Iris pigment epithelial cell (primary cell): ENCODE data around the gene GPR157.
A peak's percentile ranks its signal among the peaks of the same experiment; 100 is the strongest.
"Not testable (repeated sequence)": the region's sequence is repeated elsewhere in the genome, so short reads cannot be mapped to it uniquely, and the experiment has no call there.

ENCODE experiments used
- DNase-seq: peaks from one replicate; pipeline ENCODE4 v3.0.0-alpha.2; 2011; ENCODE audit warnings: low read depth

Gene GPR157, protein sequence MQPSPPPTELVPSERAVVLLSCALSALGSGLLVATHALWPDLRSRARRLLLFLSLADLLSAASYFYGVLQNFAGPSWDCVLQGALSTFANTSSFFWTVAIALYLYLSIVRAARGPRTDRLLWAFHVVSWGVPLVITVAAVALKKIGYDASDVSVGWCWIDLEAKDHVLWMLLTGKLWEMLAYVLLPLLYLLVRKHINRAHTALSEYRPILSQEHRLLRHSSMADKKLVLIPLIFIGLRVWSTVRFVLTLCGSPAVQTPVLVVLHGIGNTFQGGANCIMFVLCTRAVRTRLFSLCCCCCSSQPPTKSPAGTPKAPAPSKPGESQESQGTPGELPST

DNA sequence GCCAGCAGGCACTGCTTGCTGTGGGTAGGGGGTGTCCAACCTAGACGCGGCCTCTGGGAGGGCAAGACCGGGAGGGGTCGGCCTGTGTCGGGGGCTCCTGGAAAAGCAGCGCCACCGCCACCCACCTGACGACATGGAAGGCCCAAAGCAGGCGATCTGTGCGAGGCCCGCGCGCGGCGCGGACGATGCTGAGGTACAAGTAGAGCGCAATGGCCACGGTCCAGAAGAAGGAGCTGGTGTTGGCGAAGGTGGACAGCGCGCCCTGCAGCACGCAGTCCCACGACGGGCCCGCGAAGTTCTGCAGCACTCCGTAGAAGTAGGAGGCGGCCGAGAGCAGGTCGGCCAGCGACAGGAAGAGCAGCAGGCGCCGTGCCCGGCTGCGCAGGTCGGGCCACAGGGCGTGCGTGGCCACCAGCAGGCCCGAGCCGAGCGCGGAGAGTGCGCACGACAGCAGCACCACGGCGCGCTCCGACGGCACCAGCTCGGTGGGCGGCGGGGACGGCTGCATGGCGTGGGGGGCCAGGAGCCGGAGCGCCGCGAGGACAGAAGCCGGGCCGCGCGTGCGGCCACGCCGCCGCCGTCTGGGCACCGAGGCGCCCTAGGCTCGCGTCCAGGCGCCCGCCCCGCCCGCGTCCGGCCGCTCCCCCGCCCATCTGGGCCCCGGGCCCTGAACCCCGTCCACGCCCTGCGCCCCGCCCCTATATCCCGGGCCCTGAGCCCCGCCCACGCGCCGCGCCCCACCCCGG, at the start of gene GPR157:
TSS of gene GPR157 (minus strand) at position 583 of the 746 bp plus-strand sequence. CDS start at position 508, 75 bp downstream.
- peak; percentile 72 for DNase-seq

DNA sequence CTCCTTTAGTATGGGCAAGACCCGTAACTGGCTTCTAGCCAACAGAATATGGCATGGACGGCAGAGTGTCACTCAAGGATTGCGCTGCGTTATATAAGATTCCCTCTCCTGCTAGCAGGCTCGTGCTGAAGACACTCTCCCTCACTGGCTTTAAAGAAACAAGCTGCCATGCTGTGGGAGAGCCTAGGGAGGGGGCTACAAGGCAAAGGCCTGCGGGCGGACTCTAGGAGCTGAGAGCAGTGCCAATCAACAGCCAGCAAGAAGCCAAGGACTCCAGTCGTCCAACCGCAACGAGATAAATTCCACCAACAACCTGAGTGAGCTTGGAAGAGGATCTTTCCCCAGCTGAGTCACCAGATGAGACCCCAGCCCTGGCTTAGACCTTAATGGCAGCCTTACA, 45.9 kb upstream of the GPR157 start:
- DNase-seq = no peak

DNA sequence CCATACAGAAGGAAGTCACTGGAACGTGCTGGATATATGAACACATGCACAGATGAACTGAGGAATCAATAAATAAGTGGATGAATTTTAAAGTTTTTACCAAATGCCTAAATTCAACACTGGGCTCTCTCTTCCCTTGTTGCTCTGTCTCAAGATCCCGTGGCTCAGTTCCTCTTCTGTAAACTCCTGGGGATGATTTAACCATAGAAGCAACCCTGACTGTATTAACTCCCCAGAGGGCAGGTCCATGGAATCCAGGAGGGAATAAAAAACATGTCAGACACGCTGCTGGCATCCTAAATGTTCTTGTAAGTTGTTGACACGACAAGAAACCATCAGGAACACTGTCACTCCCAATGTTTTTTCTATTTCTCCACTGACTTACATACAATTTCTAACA, 45.3 kb upstream of the GPR157 start:
- DNase-seq = no peak

DNA sequence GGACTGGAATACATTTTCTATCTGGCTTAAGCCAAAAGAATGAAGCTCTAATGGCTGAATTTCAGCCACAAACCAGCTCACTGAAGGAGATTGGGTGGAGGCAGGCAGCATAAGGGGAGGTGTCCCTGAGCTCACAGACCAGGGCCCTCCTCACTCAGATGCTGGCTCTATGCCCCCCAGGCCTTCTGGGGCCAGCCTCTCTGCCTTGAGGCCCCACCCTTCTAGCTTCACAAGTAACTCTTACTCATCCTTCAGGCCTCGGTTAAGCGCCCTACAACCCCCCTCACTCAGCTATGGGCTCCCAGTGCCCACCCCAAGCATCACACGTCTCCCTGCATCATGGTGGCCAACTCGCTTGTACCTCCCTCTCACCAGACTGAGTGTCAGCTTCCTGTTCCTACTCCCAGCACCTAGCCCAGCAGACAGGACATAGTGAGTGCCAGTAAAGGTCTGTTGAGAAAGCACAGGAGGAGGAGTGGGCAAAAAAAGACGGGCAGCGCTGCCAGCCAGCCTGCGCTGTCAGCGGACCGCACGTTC, 40.8 kb upstream of the GPR157 start:
- peak; percentile 45 for DNase-seq

DNA sequence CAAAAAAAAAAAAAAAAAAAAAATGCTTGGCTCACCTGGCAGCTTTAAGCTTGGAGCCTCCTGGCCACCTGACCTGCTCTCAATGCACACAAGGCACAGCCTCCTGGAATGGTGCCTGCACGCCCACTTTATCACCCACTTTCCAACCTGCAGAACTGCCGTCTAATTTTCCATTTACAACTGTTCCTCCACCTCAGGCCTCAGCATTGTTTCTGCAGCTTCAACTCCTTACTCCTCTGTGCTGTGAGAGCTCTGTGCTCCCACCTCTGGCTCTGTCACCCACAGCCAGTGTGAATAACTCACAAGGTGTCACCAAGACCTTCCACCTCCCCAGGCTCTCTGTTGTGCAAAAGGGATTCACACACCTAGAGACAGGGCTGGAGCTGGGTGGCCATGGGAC, 38.7 kb upstream of the GPR157 start:
- no peak for DNase-seq

DNA sequence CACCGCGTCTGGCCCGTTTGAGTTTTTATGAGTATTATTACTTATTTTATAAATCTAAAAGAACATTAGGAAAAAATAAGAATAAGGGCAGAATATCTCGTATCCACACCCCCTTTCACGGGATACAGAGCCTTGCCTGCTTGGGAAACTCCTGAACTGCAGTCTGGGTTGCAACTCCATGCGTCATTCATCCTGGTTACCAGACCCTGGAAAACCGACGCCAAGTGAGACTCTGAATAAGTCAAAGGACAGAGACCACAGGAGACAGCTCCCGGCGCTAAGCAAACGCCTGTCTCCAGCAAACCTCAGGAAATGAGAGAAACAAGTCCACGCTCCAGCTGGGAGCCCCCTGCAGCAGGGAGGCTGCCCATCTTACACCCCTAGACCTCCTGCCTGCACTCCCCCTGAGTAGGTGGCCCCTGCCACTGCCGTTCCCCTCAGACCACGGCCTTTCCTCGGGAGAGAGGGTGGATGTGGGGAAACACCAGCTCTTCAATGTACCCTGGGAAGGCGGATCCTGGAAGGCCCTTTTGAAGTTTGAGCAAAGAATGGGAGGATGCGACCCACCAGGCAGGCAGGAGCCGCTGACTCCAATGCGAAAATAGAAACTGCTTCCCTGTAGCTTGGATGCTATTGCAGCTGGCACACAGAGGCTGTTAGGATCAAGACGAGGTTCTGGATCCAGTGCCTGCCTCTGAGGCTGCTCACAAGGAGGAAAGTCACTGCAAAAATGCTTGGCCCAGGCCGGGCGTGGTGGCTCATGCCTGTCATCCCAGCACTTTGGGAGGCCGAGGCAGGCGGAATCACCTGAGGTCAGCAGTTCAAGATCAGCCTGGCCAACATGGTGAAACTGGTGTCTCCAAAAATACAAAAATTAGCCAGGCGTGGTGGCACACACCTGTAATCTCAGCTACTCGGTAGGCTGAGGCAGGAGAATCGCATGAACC, 37.7 kb upstream of the GPR157 start:
- peak; percentile 63 for DNase-seq

DNA sequence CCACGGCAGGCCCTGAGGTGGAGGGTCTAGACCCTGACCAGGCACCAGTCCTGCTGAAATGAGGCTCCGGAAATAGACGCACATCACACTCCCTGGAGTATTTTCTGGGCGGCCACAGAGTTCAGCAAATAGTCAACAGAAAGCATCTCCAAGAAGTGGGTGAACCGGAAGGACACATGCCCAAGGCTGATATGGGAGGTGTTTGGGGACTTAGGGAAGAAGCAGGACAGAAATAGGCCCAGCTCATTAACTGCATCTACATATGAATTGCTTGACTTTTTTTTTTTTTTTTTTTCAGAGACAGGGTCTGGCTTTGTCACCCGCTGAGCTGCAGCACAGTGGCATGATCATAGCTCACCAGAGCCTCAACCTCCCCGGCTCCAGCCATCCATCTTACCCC, 36.5 kb upstream of the GPR157 start:
- no peak for DNase-seq

DNA sequence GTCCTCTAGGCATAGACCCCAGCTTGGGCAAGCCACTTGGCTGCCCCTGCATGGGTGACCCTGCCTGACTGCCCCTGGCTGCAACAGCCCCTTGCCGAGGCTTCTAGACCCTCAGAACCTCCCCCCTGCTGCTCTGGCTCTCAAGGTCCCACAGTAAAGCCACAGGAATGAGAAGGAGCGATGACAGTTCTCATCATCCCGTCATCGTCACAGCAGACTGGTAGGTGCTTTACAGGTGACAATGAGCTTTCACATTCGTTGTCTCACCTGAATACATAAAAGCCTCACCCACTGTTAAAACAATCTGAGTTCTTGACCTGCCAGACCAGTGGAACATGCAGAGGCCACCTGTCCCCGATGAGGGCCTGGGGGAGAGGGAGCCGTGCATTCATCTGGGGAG, 36.0 kb upstream of the GPR157 start:
- DNase-seq = no peak

DNA sequence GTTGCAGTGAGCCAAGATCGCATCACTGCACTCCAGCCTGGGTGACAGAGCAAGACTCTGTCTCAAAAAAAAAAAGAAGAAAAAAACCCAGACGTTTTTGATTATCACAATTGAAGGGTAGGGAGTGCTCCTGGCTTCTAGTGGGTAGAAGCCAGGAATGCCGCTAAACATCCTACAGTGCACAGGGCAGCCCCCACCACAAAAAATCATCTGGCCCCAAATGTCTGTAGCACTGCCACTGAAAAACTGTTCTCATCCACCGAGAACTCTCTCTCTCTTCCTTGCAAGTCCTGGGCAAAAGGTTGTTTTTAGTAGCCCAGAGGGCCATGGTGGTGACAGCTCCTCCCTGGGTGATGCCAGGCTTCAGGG, 35.6 kb upstream of the GPR157 start:
- DNase-seq = no peak

DNA sequence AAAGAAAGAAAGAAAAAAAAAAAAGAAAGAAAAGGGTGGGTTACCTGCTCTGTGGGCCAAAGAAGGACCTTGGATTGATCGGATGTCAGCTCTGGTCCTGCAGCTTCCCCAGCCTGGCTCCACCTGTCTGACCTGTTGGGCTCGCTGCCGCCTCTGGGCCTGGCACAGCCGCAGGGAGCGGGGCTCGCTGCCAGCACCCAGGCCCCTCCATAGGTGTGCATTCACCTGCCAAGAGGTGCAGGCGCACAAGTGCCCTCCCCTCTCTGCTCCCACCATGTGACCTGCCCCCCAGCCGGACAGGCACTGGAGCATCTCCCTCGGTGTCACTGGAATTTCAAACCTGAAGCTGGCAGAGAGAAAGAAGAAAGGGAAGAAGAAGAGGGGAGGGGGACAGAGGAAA, 33.1 kb upstream of the GPR157 start:
- no peak for DNase-seq

DNA sequence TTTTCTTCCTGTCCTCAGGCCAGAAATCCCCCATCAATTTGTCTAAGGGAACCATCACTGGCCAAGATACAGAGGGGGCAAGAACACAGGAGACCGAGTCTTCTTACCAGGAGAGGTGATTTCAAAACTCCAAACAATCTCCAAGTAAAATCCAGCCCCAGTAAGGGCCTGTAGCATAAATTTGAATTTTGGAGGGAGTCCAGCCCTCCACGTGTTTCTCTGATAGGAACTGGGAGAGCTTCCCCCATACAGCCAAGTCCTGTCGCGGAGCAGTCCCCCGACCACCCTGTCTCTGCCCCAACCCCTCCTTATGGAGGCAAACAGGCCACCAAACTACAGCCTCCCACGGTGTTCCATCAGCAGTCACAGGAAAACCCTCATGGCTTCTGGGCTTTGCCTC, 32.4 kb upstream of the GPR157 start:
- no peak for DNase-seq

DNA sequence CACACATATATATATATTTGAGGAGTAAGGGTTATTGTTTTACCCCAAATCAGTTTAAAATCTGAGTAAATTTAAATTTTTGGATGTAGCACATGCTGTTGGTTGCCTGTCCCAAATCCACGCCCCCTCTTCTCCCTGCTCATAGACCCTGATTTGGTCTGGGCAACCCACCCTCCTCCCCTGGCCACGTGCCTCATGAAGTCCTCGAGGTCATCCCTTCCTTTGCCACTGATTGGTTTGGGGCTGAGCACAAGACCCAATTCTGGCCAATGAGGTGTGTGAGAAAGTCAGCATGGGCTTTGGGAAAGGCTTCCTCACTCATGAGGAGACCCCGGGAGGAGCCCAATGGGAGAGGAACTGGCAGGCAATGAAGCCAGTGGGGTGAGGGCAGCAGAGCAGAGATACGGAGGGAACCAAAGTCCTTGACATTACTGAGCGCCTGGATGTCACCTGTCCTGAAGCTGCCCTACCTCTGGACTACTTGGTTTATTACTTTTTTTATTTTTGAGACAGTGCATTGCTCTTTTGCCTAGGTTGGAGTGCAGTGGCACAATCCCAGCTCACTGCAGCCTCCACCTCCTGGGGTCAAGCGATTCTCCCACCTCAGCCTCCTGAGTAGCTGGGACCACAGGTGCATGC, 31.3 kb upstream of the GPR157 start:
- DNase-seq = no peak

DNA sequence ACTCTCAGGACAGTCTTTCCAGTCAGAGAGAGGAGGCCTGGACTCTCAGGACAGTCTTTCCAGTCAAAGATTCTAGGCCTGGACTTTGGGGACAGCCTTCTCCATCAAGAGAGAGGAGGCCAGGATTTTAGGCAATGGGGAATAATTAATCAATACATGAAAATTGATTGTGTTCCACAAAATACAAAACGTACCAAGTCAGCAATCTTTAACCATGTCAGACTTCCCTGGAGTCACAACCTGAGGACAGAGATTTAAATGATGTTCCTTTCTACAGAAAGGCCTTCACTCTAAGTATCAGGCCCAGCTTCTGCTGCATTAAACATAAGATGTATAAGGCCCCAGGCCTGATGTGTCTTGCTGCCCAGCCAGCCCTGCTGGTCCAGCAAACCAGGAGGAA, 27.0 kb upstream of the GPR157 start:
- DNase-seq = no peak

DNA sequence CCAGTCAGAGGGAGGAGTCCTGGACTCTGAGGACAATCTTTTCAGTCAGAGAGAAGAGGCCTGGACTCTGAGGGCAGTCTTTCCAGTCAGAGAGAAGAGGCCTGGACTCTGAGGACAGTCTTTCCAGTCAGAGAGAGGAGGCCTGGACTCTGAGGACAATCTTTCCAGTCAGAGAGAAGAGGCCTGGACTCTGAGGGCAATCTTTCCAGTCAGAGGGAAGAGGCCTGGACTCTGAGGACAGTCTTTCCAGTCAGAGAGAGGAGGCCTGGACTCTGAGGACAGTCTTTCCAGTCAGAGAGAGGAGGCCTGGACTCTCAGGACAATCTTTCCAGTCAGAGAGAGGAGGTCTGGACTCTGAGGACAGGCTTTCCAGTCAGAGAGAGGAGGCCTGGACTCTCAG, 26.5 kb upstream of the GPR157 start:
- DNase-seq = not testable (repeated sequence)

DNA sequence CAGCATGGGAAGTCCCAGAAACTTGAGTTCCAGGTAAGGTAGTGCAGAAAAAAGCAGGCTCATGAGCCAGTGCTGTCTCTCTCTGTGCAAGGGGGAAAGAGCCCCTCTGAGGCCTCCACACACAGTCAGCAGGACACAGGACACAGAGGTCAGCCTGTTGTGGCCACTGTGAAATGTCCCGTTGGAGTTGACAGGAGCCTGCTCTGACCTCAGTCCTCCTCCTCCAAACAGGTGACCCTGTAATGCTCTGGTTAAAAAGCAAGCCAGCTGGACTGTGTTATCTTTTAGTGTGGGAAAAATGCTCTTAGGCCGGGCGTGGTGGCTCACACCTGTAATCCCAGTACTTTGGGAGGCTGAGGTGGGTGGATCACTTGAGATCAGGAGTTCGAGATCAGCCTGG, 24.2 kb upstream of the GPR157 start:
- DNase-seq = no peak

DNA sequence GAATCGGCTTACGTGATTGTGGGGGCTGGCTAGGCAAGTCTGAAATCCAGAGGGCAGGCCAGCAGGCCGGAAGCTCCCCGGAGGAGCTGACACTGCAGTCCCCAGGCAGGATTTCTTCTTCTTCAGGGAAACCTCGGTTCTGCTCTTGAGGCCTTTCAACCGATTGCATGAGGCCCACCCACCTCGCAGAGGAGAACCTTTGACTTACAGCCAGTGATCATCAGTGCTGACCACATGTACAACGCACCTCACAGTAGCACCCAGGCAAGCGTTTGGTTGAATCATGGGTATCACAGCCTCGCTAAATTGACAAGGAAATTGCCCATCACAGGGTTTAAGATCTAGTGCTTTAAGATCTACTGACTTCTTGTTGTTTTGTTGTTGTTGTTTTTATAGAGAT, 23.6 kb upstream of the GPR157 start:
- DNase-seq = no peak

DNA sequence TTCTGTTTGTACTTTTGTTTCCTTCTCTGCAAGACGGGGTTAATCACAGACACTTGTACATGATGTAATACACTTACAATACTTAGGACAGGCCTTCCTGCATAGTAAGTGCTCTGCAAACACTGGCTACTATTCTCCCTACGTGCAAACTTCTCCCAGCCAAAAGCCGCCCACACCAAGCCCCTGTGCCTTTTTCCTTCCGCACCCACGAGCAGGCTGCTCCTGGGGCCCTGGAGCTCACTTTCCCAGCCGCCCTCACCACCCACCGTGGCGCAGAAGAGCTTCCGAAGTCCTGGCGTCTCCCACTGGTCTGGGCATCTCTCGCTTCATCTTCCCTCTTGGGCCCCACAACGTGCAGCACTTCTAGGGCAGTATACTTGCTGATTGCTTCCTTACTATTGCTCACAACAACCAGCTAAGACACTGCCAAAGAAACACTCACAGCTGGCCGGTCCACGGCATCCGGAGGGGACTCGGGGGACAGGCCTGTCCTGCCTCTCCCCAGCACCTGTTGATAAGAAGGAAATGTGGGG, 22.5 kb upstream of the GPR157 start:
- DNase-seq = no peak

DNA sequence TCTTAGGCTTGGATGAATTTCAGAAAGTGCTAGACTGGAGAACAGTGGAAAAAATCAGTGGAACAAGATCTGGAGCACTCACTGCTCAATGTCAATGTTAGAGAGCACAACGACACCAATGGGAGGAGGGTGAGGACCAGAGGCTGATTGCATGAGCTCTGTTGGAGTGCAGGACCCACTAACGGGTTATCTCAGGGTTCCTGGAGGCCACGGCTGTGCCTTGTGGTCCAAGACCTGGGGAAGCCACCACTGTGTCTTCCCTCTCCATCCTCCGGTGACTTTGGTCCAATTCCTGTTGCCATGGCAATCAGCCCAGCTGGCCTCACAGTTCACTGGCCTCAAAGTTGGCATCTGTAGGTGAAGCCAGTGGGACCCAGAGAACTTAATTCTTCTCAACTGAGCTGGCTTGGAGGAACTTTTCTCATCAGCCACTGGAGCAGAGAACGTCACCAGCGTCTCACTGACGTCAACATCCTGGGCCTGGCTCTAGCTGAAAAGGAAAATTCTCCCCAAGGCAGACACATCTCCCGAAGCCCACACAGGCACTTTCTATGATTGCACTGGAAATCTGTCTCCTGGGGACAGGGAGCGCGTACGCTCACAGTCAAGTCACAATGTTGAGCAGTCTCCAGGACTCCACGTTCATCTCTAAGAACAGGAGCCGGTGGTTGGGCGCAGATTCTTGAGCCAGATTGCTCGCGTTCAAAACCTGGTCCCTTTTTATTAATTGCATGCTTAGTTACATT, 21.9 kb upstream of the GPR157 start:
- no peak for DNase-seq

DNA sequence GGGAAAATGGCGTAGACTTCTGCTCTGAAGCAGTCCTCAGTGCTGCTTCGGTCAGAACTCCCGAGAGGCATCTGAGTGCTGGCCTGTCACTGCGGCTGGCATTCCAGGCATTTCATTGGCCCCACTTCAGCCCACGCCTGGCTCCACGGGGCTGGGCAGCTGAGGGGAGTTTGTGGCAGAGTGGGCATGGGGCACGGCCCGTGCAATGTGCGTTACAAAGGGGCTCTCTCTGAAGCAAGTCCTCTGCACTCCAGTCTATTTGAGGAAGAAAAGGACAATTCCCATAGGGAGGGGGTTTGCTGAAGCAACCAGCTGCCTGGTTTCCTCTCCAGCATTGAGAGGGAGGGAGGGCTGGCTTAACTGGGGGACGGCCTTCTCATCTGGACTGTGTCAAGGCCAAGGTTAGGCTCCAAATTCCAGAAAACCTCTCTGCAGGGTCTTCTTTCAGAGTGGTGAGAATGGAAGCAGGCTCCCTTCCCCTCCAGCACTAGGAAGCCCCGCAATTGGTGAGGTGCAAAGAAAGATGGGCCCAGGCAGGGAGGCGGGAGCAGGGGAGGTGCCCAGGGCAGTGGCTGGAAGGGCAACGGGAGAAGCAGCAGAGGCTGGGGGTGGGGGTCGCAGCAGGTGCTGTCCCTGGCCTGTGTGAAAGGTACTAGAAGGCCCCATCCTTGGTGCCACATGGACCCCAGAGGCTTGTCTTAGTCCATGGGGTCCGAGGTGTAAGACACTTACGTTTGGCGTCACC, 21.1 kb upstream of the GPR157 start:
- DNase-seq = no peak

DNA sequence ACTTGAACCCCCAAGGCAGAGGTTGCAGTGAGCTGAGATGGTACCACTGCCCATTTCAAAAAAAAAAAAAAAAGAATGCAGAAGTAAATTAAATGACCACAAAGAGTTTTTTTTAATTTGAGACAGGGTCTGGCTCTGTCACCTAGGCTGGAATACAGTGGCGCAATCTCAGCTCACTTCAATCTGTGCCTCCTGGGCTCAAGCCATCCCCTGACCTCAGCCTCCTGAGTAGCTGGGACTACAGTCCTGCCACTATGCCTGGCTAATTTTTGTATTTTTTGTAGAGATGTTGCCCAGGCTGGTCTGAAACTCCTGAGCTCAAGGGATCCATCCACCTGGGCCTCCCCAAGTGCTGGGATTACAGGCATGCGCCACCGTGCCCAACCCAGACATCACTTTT, 20.2 kb upstream of the GPR157 start:
- no peak for DNase-seq
